HepG2 (cell line): ENCODE data around the gene APOM. TPM values are rescaled to one million over a fixed set of nuclear protein-coding genes. Genes with fewer than 3 reads are reported as not detected.

Experiments used
- GFI1 ChIP-seq: sonication (generic); formaldehyde crosslinking; IDR thresholded peaks from 2 replicates; pipeline ENCODE4 v1.5.0; 2020; ENCODE audit warnings: missing genetic modification reagents, mild to moderate bottlenecking, borderline replicate concordance
- HNRNPLL ChIP-seq: fragments of 200-400 bp; formaldehyde crosslinking; IDR thresholded peaks from 2 replicates; pipeline ENCODE4 v1.6.1; 2017; ENCODE audit warnings: mild to moderate bottlenecking, low read depth, low read length; ENCODE audit not compliant: poor library complexity, severe bottlenecking
- JUNB ChIP-seq: sonication (generic); formaldehyde crosslinking; IDR thresholded peaks from 2 replicates; pipeline ENCODE4 v1.8.0; 2022; ENCODE audit warnings: missing genetic modification reagents, mild to moderate bottlenecking, borderline replicate concordance
- KAT7 ChIP-seq: IDR thresholded peaks from 2 replicates; pipeline ENCODE4 v1.6.1; 2018; ENCODE audit warnings: borderline replicate concordance, missing compliant biosample characterization
- KLF12 ChIP-seq: sonication (generic); formaldehyde crosslinking; IDR thresholded peaks from 2 replicates; pipeline ENCODE4 v1.4.0; 2020; ENCODE audit warnings: missing genetic modification reagents, borderline replicate concordance
- KLF16 ChIP-seq, 2 experiments: sonication (generic) in 1 of 2; formaldehyde crosslinking in 1 of 2; IDR thresholded peaks; 2 replicates each; pipeline versions ENCODE4 v1.6.1 to v1.8.0; 2016 to 2023; ENCODE audit warnings: missing genetic modification reagents in 2 of 2, missing compliant biosample characterization in 1 of 2
- ONECUT2 ChIP-seq: sonication (generic); formaldehyde crosslinking; IDR thresholded peaks from 2 replicates; pipeline ENCODE4 v1.4.0; 2020; ENCODE audit warnings: missing genetic modification reagents
- PCBP2 ChIP-seq: fragments of 200-400 bp; formaldehyde crosslinking; optimal IDR thresholded peaks from 2 replicates; pipeline ENCODE3; 2018; ENCODE audit warnings: low read length, low read depth; ENCODE audit not compliant: poor library complexity, severe bottlenecking
- POLR2AphosphoS5 ChIP-seq: IDR thresholded peaks from 2 replicates; pipeline ENCODE4 v1.6.1; 2012; ENCODE audit warnings: low read depth, low read length
- PRMT3 ChIP-seq: sonication (generic); formaldehyde crosslinking; IDR thresholded peaks from 2 replicates; pipeline ENCODE4 v1.8.1; 2022; ENCODE audit warnings: low read depth, mild to moderate bottlenecking, moderate library complexity, missing genetic modification reagents, borderline replicate concordance
- RBFOX2 ChIP-seq: fragments of 200-400 bp; formaldehyde crosslinking; IDR thresholded peaks from 2 replicates; pipeline ENCODE4 v1.6.1; 2017; ENCODE audit warnings: low read depth, mild to moderate bottlenecking, low read length
- STAT5B ChIP-seq: sonication (generic); formaldehyde crosslinking; IDR thresholded peaks from 2 replicates; pipeline ENCODE4 v1.4.0; 2020; ENCODE audit warnings: missing genetic modification reagents
- THAP11 ChIP-seq: IDR thresholded peaks from 2 replicates; pipeline ENCODE4 v1.6.1; 2016; ENCODE audit warnings: missing biosample characterization, missing genetic modification reagents
- ZNF468 ChIP-seq: sonication (generic); formaldehyde crosslinking; IDR thresholded peaks from 2 replicates; pipeline ENCODE4 v1.8.0; 2022; ENCODE audit warnings: mild to moderate bottlenecking, moderate library complexity, missing genetic modification reagents
- ZNF777 ChIP-seq: sonication (generic); formaldehyde crosslinking; IDR thresholded peaks from 2 replicates; pipeline ENCODE4 v1.4.0; 2020; ENCODE audit warnings: missing genetic modification reagents
- ZNF782 ChIP-seq: sonication (generic); formaldehyde crosslinking; IDR thresholded peaks from 2 replicates; pipeline ENCODE4 v1.4.0; 2020; ENCODE audit warnings: missing genetic modification reagents, mild to moderate bottlenecking, borderline replicate concordance
- polyA plus RNA-seq, 8 experiments: library from polyadenylated mRNA; depleted of rRNA in 3 of 8; stranded (reverse) in 7 of 8; unstranded in 1 of 8; fragments of >200 nt; fragmentation: Illumina TruSeq in 4 of 8; extraction: Trizol in 4 of 8; gene quantifications; 2 replicates each; pipeline versions ENCODE4 v1.2.1 to v1.2.3, GENCODE V29; 2011 to 2016; ENCODE audit warnings: low read depth in 4 of 8, missing spikeins in 1 of 8, mixed read lengths in 1 of 8; ENCODE audit not compliant: insufficient read depth in 1 of 8
- total RNA-seq, 5 experiments: library from RNA; depleted of rRNA; stranded (reverse); fragments of >200 nt; fragmentation: Illumina TruSeq; extraction: Trizol; gene quantifications; 2 replicates each; pipeline ENCODE4 v1.2.3, GENCODE V29; 2016; ENCODE audit warnings: low read depth in 1 of 5
- TF ChIP-seq, protein P1 (sequence below): sonication (generic); formaldehyde crosslinking; IDR thresholded peaks from 2 replicates; pipeline ENCODE4 v1.4.0; 2020; ENCODE audit warnings: missing genetic modification reagents, borderline replicate concordance
- TF ChIP-seq, protein P2 (sequence below): sonication (generic); formaldehyde crosslinking; IDR thresholded peaks from 2 replicates; pipeline ENCODE4 v1.9.0; 2022; ENCODE audit warnings: missing genetic modification reagents, mild to moderate bottlenecking, borderline replicate concordance
- TF ChIP-seq, protein P3 (sequence below), 2 experiments: sonication (generic) in 1 of 2; formaldehyde crosslinking in 1 of 2; IDR thresholded peaks; 2 replicates each; pipeline versions ENCODE4 v1.4.0 to v1.6.1; 2018 to 2020; ENCODE audit warnings: missing genetic modification reagents in 2 of 2, borderline replicate concordance in 1 of 2, low read depth in 1 of 2, mild to moderate bottlenecking in 1 of 2, missing biosample characterization in 1 of 2
- TF ChIP-seq, protein P4 (sequence below): sonication (generic); formaldehyde crosslinking; IDR thresholded peaks from 2 replicates; pipeline ENCODE4 v1.8.0; 2022; ENCODE audit warnings: missing genetic modification reagents, mild to moderate bottlenecking, inconsistent platforms, borderline replicate concordance

Gene APOM
- total and polyA plus RNA-seq, 2 of the 13 experiments (the other 11 are each of a cell fraction or from before 2014, with no cell fraction given): 98.2 to 1,140 TPM

DNA sequence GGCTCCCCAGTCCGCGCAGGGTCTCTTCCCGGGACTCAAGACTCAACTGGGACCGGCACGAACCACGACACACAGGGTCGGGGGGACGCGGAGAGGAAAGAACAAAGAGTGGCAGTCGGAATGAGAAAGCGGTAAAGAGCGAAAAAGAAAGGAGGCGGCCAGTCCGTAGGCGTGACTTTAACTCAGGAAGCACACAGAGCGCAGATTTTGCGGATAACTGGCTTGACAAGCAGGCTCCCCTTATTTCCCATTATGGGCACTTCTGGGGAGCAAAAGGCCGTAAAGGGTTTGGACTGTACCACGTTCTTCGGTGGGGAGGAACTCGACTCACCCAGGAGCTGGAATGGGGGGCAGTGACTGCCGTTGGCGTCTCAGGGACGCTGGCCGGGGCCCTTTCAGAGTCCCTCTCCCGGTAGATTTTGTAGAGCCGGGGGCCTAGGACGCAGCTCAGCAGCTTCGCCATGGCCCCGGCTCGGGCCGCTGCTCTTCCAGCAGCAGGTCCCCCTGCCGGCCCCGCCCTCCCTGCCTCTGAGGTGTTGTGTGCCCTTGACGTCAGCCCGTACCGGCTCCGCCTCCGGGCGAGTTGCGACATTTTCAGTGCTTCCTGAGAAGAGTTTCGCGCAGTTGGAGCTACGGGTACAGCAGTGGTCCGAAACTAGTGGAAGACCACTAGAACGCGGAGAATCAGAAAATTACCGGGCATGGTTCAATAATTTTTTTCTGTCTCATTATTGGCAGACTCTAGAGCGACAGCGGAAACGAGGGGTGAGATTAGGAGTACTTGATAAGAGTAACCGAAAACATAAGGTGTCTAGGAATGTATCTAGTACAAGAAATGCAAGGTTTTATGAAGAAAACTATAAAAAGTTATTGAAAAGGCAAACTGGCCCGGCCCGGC lies 47.4 kb downstream of the APOM start, which contains the start of gene ABHD16A (continued):
- peak in 1 of 2 experiments; percentile 95; a peak in 2 of 4 replicates for TF ChIP-seq KLF16 (CRISPR knock-in tag; IDR thresholded peaks at IDR 0.05)
- TF ChIP-seq PRMT3 (CRISPR knock-in tag): no peak
- peak; percentile 86 for TF ChIP-seq RBFOX2
- TF ChIP-seq, protein P1, sequence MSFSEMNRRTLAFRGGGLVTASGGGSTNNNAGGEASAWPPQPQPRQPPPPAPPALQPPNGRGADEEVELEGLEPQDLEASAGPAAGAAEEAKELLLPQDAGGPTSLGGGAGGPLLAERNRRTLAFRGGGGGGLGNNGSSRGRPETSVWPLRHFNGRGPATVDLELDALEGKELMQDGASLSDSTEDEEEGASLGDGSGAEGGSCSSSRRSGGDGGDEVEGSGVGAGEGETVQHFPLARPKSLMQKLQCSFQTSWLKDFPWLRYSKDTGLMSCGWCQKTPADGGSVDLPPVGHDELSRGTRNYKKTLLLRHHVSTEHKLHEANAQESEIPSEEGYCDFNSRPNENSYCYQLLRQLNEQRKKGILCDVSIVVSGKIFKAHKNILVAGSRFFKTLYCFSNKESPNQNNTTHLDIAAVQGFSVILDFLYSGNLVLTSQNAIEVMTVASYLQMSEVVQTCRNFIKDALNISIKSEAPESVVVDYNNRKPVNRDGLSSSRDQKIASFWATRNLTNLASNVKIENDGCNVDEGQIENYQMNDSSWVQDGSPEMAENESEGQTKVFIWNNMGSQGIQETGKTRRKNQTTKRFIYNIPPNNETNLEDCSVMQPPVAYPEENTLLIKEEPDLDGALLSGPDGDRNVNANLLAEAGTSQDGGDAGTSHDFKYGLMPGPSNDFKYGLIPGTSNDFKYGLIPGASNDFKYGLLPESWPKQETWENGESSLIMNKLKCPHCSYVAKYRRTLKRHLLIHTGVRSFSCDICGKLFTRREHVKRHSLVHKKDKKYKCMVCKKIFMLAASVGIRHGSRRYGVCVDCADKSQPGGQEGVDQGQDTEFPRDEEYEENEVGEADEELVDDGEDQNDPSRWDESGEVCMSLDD: peak; percentile 21; the same call in 1 of the 2 replicates
- TF ChIP-seq, protein P2, sequence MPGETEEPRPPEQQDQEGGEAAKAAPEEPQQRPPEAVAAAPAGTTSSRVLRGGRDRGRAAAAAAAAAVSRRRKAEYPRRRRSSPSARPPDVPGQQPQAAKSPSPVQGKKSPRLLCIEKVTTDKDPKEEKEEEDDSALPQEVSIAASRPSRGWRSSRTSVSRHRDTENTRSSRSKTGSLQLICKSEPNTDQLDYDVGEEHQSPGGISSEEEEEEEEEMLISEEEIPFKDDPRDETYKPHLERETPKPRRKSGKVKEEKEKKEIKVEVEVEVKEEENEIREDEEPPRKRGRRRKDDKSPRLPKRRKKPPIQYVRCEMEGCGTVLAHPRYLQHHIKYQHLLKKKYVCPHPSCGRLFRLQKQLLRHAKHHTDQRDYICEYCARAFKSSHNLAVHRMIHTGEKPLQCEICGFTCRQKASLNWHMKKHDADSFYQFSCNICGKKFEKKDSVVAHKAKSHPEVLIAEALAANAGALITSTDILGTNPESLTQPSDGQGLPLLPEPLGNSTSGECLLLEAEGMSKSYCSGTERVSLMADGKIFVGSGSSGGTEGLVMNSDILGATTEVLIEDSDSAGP: peak; percentile 94
- TF ChIP-seq, protein P3, sequence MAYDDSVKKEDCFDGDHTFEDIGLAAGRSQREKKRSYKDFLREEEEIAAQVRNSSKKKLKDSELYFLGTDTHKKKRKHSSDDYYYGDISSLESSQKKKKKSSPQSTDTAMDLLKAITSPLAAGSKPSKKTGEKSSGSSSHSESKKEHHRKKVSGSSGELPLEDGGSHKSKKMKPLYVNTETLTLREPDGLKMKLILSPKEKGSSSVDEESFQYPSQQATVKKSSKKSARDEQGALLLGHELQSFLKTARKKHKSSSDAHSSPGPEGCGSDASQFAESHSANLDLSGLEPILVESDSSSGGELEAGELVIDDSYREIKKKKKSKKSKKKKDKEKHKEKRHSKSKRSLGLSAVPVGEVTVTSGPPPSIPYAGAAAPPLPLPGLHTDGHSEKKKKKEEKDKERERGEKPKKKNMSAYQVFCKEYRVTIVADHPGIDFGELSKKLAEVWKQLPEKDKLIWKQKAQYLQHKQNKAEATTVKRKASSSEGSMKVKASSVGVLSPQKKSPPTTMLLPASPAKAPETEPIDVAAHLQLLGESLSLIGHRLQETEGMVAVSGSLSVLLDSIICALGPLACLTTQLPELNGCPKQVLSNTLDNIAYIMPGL (CRISPR knock-in tag; IDR thresholded peaks at IDR 0.05; ENCODE audit: borderline replicate concordance in 1 of 2, low read depth in 1 of 2): peak; percentile 76 to 87; a peak in 3 of 4 replicates
- TF ChIP-seq STAT5B (CRISPR knock-in tag): no peak
- TF ChIP-seq POLR2AphosphoS5: peak; percentile 92
- TF ChIP-seq ZNF782 (CRISPR knock-in tag): no peak; the same call in 1 of the 2 replicates
- peak; percentile 58; the same call in 1 of the 2 replicates for TF ChIP-seq KLF12 (CRISPR knock-in tag)
- peak; percentile 95 for TF ChIP-seq HNRNPLL
- TF ChIP-seq ZNF777 (CRISPR knock-in tag): no peak
- TF ChIP-seq ZNF468 (CRISPR knock-in tag): no peak
- TF ChIP-seq JUNB (CRISPR knock-in tag): no peak
- peak; percentile 94 for TF ChIP-seq KAT7 (CRISPR knock-in tag)
- TF ChIP-seq GFI1: peak; percentile 62; the same call in 1 of the 2 replicates
- TF ChIP-seq ONECUT2: 0 out of 2 replicates have a peak, but pooled peaks have one; percentile 13
- TF ChIP-seq PCBP2: no peak
- TF ChIP-seq, protein P4, sequence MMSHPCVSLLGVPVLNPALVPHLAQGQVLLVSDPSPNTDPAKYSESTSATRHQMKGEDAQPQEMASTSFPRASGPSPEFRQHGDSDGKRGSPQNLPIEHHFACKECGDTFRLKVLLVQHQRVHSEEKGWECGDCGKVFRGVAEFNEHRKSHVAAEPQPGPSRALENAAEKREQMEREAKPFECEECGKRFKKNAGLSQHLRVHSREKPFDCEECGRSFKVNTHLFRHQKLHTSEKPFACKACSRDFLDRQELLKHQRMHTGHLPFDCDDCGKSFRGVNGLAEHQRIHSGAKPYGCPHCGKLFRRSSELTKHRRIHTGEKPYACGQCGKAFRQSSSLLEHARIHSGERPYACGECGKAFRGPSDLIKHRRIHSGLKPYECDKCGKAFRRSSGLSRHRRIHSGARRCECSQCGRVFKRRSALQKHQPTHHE (CRISPR knock-in tag): 0 out of 2 replicates have a peak, but pooled peaks have one; percentile 31
- peak; percentile 93 for TF ChIP-seq THAP11 (CRISPR knock-in tag)
